Esophagus squamous epithelium (tissue), 5 donors: Measurements from ENCODE around the gene PGBD5. TPM values are rescaled to one million over a fixed set of nuclear protein-coding genes. Genes with fewer than 3 reads are reported as not detected.

Source experiments
- DNase-seq: peaks from one replicate; lab custom pipeline; 2025; lab: John Stamatoyannopoulos, UW
- H3K27ac ChIP-seq, 4 donors: fragments of 200-600 bp; sonication (generic); one replicate each; pipeline ENCODE4 v1.5.1; 2016 to 2019; ENCODE audit warnings: mild to moderate bottlenecking in 1 of 4
- H3K27me3 ChIP-seq, 4 donors: fragments of 200-600 bp; sonication (generic); 1 replicate in 3 of 4; 2 replicates in 1 of 4; pipeline versions ENCODE4 v1.5.1 to v1.6.0; 2017 to 2021; ENCODE audit warnings: antibody characterized with exemption in 1 of 4
- H3K36me3 ChIP-seq, 3 donors: fragments of 200-600 bp; sonication (generic); one replicate each; pipeline ENCODE4 v1.5.1; 2016 to 2019
- H3K4me1 ChIP-seq, 3 donors: fragments of 200-600 bp; sonication (generic); one replicate each; pipeline ENCODE4 v1.5.1; 2017 to 2019
- H3K4me3 ChIP-seq, 4 donors: fragments of 200-600 bp; sonication (generic); 1 replicate in 3 of 4; 2 replicates in 1 of 4; pipeline ENCODE4 v1.5.1; 2016 to 2019; ENCODE audit warnings: mild to moderate bottlenecking in 2 of 4, moderate library complexity in 1 of 4
- H3K9me3 ChIP-seq, 3 donors: fragments of 200-600 bp; sonication (generic); one replicate each; pipeline ENCODE4 v1.5.1; 2016 to 2019
- CTCF ChIP-seq, 6 experiments: fragments of 450-650 bp in 4 of 6; fragments of 200-600 bp in 2 of 6; sonication (generic) in 2 of 6; IDR thresholded peaks; one replicate each; pipeline ENCODE4 v1.5.1; 2016 to 2019; ENCODE audit warnings: antibody characterized with exemption in 6 of 6, mild to moderate bottlenecking in 4 of 6, moderate library complexity in 4 of 6
- POLR2A ChIP-seq, 4 donors: fragments of 450-650 bp; IDR thresholded peaks; one replicate each; pipeline ENCODE4 v1.6.1; 2017; ENCODE audit warnings: antibody characterized with exemption in 4 of 4, mild to moderate bottlenecking in 4 of 4, moderate library complexity in 3 of 4
- WGBS, 2 donors: methylation state at CpG; one replicate each; pipeline ENCODE4 v1.1.5; 2018; 5-methylcytosine and 5-hydroxymethylcytosine counted together
- intact Hi-C: fragments of 100-400 bp; cut with DNase I; formaldehyde crosslinking; loops from one replicate; pipeline ENCODE4 v1.15.0; 2022
- total RNA-seq, 4 donors: library from RNA; depleted of rRNA; stranded (reverse); fragments of >200 nt; gene quantifications; one replicate each; pipeline ENCODE4 v1.1.0, GENCODE V29; 2016
- donor health status: DM: yes; HTN: yes; CAD: no.

PGBD5 gene
- total RNA-seq, 4 donors from 2014 or later: under 0.01 to 6.1 (median 3.0) TPM

- H3K27ac ChIP-seq: no peak overlapping the region
- H3K4me1 ChIP-seq: peaks cover 0 to 25% (median 5%) of the 10 kb centered on the region in 3 donors
- H3K9me3 ChIP-seq: no peaks in the 10 kb centered on the region
- H3K4me3 ChIP-seq: no peak overlapping the region
- TF ChIP-seq POLR2A (IDR thresholded peaks at IDR 0.05): no peak
- TF ChIP-seq CTCF (IDR thresholded peaks at IDR 0.05): no peak
- 67 to 92% methylated on average over 4 of the region's 4 CpGs for WGBS, 2 donors
- intact Hi-C loops: no loop called here
- H3K36me3 ChIP-seq: no peaks in the 10 kb centered on the region
- peaks cover 0 to 54% (median 0%) of the 10 kb centered on the region in 4 donors for H3K27me3 ChIP-seq
- no peak for DNase-seq
These were observed 71.0 kb downstream of the PGBD5 start for GRCh38 chr1:230355128-230355527.

GRCh38 chr1:230354005-230354404 lies 72.1 kb downstream of the PGBD5 start:
- Histone ChIP-seq H3K36me3 (no peaks in the 10 kb centered on the region), H3K4me3 (no peak overlapping the region), H3K27me3 (peaks cover 0 to 53% (median 0%) of the 10 kb centered on the region in 4 donors), H3K27ac (no peak overlapping the region), H3K4me1 (peaks cover 0 to 18% (median 0%) of the 10 kb centered on the region in 3 donors), H3K9me3 (no peaks in the 10 kb centered on the region)
- no peak for DNase-seq
- WGBS, 2 donors: 50% methylated on average over 1 of the region's 4 CpGs; no CpG with 5 or more reads in 1 of the 2 donors
- TF ChIP-seq POLR2A (IDR thresholded peaks at IDR 0.05) (no peak), CTCF (IDR thresholded peaks at IDR 0.05) (no peak)
- intact Hi-C loops: no loop called here

- WGBS, 2 donors: 86 to 92% methylated on average over 6 of the region's 6 CpGs
- TF ChIP-seq CTCF (IDR thresholded peaks at IDR 0.05): no peak
- TF ChIP-seq POLR2A (IDR thresholded peaks at IDR 0.05): no peak
- Histone ChIP-seq H3K4me1 (peaks cover 0 to 24% (median 5%) of the 10 kb centered on the region in 3 donors), H3K36me3 (no peaks in the 10 kb centered on the region), H3K4me3 (no peak overlapping the region), H3K27me3 (peaks cover 0 to 39% (median 0%) of the 10 kb centered on the region in 4 donors), H3K27ac (no peak overlapping the region), H3K9me3 (no peaks in the 10 kb centered on the region)
- intact Hi-C loops: no loop called here
- DNase-seq: no peak
These were observed 73.6 kb downstream of the PGBD5 start for GRCh38 chr1:230352537-230352936.

- Histone ChIP-seq H3K9me3 (no peaks in the 10 kb centered on the region), H3K27me3 (peaks cover 0 to 34% (median 0%) of the 10 kb centered on the region in 4 donors), H3K4me3 (no peak overlapping the region), H3K4me1 (peaks cover 0 to 19% (median 5%) of the 10 kb centered on the region in 3 donors), H3K36me3 (no peaks in the 10 kb centered on the region), H3K27ac (no peak overlapping the region)
- DNase-seq: no peak
- 77 to 79% methylated on average over 4 to 6 of the region's 6 CpGs for WGBS, 2 donors
- TF ChIP-seq CTCF (IDR thresholded peaks at IDR 0.05): no peak
- TF ChIP-seq POLR2A (IDR thresholded peaks at IDR 0.05): no peak
- intact Hi-C loops: no loop called here
These were observed 74.1 kb downstream of the PGBD5 start for GRCh38 chr1:230351983-230352382.

GRCh38 chr1:230351514-230351913 lies 74.6 kb downstream of the PGBD5 start:
- TF ChIP-seq CTCF (IDR thresholded peaks at IDR 0.05) (no peak), POLR2A (IDR thresholded peaks at IDR 0.05) (no peak)
- no peak overlapping the region for H3K27ac ChIP-seq
- no peaks in the 10 kb centered on the region for H3K9me3 ChIP-seq
- no peak for DNase-seq
- no peaks in the 10 kb centered on the region for H3K36me3 ChIP-seq
- peaks cover 0 to 29% (median 0%) of the 10 kb centered on the region in 4 donors for H3K27me3 ChIP-seq
- no peak overlapping the region for H3K4me3 ChIP-seq
- WGBS, 2 donors: 53 to 66% methylated on average over 2 of the region's 2 CpGs
- intact Hi-C loops: no loop called here
- peaks cover 0 to 18% (median 5%) of the 10 kb centered on the region in 3 donors for H3K4me1 ChIP-seq
